AG04450 (cell line): ENCODE data around the gene PCGF6. TPM values are rescaled to one million over a fixed set of nuclear protein-coding genes. Genes with fewer than 3 reads are reported as not detected.

Source experiments
- CTCF ChIA-PET: fragments of 300-600, 350-600 bp; formaldehyde crosslinking; extraction: SDS; loops from one replicate; lab custom pipeline; 2022; ENCODE audit warnings: antibody characterized with exemption, inconsistent platforms; lab: Charles Lee
- POLR2A ChIA-PET: fragments of 350-600 bp; formaldehyde crosslinking; extraction: SDS; loops from one replicate; lab custom pipeline; 2021; ENCODE audit warnings: antibody characterized with exemption, inconsistent platforms; lab: Yijun Ruan, JAX
- DNase-seq: peaks from one replicate; pipeline ENCODE4 v3.0.0-alpha.2; 2011; ENCODE audit warnings: low read depth, low spot score
- H3K27ac ChIP-seq: one replicate; pipeline ENCODE4 v1.5.1; 2012; ENCODE audit warnings: low read depth, low read length, control low read depth
- H3K27me3 ChIP-seq: one replicate; pipeline ENCODE4 v1.6.0; 2012; ENCODE audit warnings: low read length; ENCODE audit not compliant: control insufficient read depth, insufficient read depth
- H3K4me3 ChIP-seq: 2 replicates; pipeline ENCODE4 v1.5.1; 2011; ENCODE audit warnings: mild to moderate bottlenecking, low read depth, low read length, control low read depth
- H3K9me3 ChIP-seq: 2 replicates; pipeline ENCODE4 v1.5.1; 2012; ENCODE audit warnings: low read length; ENCODE audit not compliant: control insufficient read depth, insufficient read depth
- CTCF ChIP-seq: IDR thresholded peaks from 2 replicates; pipeline ENCODE4 v1.5.1; 2011; ENCODE audit warnings: low read depth, low read length, control low read depth, inconsistent platforms
- polyA plus RNA-seq: library from polyadenylated mRNA; depleted of rRNA; stranded (reverse); fragments of >200 nt; gene quantifications from 2 replicates; pipeline ENCODE4 v1.2.3, GENCODE V29; 2011

The PCGF6 gene
- polyA plus RNA-seq, 1 experiment, result 9.9 TPM

- CTCF ChIA-PET, result interaction anchor here (1.1 kb wide), 1 partner anchor 8 kb away, joined by 3 read pairs; no protein-coding TSS in a partner anchor
- TF ChIP-seq CTCF, result no peak
These were observed 59.4 kb downstream of the PCGF6 start for GRCh38 chr10:103291588-103291987.

GRCh38 chr10:103287992-103288391, 62.9 kb downstream of the PCGF6 start:
- ChIA-PET POLR2A (no interaction called here), CTCF (no interaction called here)
- Histone ChIP-seq H3K27me3 (peaks cover 6% of the 10 kb centered on the region), H3K27ac (no peak overlapping the region), H3K9me3 (no peaks in the 10 kb centered on the region), H3K4me3 (no peak overlapping the region)
- TF ChIP-seq CTCF, result no peak
- no peak for DNase-seq

More at GRCh38 chr10:103291588-103291987, 59.4 kb downstream of the PCGF6 start:
- Histone ChIP-seq H3K27me3 (peaks cover 6% of the 10 kb centered on the region), H3K27ac (no peak overlapping the region), H3K9me3 (no peaks in the 10 kb centered on the region), H3K4me3 (no peak overlapping the region)
- POLR2A ChIA-PET, result no interaction called here
- DNase-seq, result no peak

- Histone ChIP-seq H3K27me3 (peaks cover 2% of the 10 kb centered on the region), H3K9me3 (no peaks in the 10 kb centered on the region), H3K4me3 (no peak overlapping the region), H3K27ac (no peak overlapping the region)
- POLR2A ChIA-PET, result no interaction called here
- no peak for TF ChIP-seq CTCF
- no peak for DNase-seq
- CTCF ChIA-PET, result no interaction called here
These were observed 66.8 kb downstream of the PCGF6 start for GRCh38 chr10:103284170-103284569.

GRCh38 chr10:103282961-103283360, 68.0 kb downstream of the PCGF6 start:
- ChIA-PET POLR2A (no interaction called here), CTCF (interaction anchor here (0.7 kb wide), 1 partner anchor 9 kb away, joined by 3 read pairs; no protein-coding TSS in a partner anchor)
- no peak for DNase-seq
- Histone ChIP-seq H3K4me3 (no peak overlapping the region), H3K9me3 (peaks cover 8% of the 10 kb centered on the region; the same call in 1 of the 2 replicates), H3K27me3 (peaks cover 9% of the 10 kb centered on the region), H3K27ac (no peak overlapping the region)
- no peak for TF ChIP-seq CTCF

GRCh38 chr10:103281753-103282152, 69.2 kb downstream of the PCGF6 start:
- CTCF ChIA-PET, result no interaction called here

More at GRCh38 chr10:103281753-103282152, 69.2 kb downstream of the PCGF6 start:
- no peak overlapping the region for H3K4me3 ChIP-seq
- no peak overlapping the region for H3K27ac ChIP-seq
- no peak for DNase-seq
- H3K9me3 ChIP-seq, result peaks cover 9% of the 10 kb centered on the region; the same call in 1 of the 2 replicates
- no peak for TF ChIP-seq CTCF
- peaks cover 13% of the 10 kb centered on the region for H3K27me3 ChIP-seq
- POLR2A ChIA-PET, result no interaction called here
